Ascending aorta (tissue), 2 donors: ENCODE results near the gene AIFM3. TPM values are rescaled to one million over a fixed set of nuclear protein-coding genes. Genes with fewer than 3 reads are reported as not detected.

Source experiments
- DNase-seq, 2 donors: peaks; one replicate each; pipeline ENCODE4 v3.0.0-alpha.2; 2019; ENCODE audit warnings: low spot score in 2 of 2
- H3K27ac ChIP-seq, 2 donors: fragments of 200-600 bp; sonication (generic); one replicate each; pipeline ENCODE4 v1.5.1; 2016 to 2017; ENCODE audit warnings: mild to moderate bottlenecking in 1 of 2
- H3K27me3 ChIP-seq: fragments of 200-600 bp; sonication (generic); one replicate; pipeline ENCODE4 v1.5.1; 2017
- H3K36me3 ChIP-seq, 2 donors: fragments of 200-600 bp; sonication (generic); one replicate each; pipeline ENCODE4 v1.5.1; 2016
- H3K4me1 ChIP-seq, 2 donors: fragments of 200-600 bp; sonication (generic); one replicate each; pipeline ENCODE4 v1.5.1; 2016 to 2017; ENCODE audit warnings: mild to moderate bottlenecking in 1 of 2
- H3K4me3 ChIP-seq, 2 donors: fragments of 200-600 bp; sonication (generic); one replicate each; pipeline ENCODE4 v1.5.1; 2016 to 2017; ENCODE audit warnings: mild to moderate bottlenecking in 1 of 2
- H3K9me3 ChIP-seq, 2 donors: fragments of 200-600 bp; sonication (generic); one replicate each; pipeline ENCODE4 v1.5.1; 2016
- CTCF ChIP-seq, 3 experiments: fragments of 200-600 bp in 2 of 3; fragments of 450-650 bp in 1 of 3; sonication (generic) in 2 of 3; IDR thresholded peaks; one replicate each; pipeline ENCODE4 v1.5.1; 2016 to 2019; ENCODE audit warnings: antibody characterized with exemption in 3 of 3, mild to moderate bottlenecking in 1 of 3, moderate library complexity in 1 of 3
- intact Hi-C: fragments of 100-400 bp; cut with DNase I; formaldehyde crosslinking; loops from one replicate; pipeline ENCODE4 v1.15.1; 2023
- total RNA-seq: library from RNA; depleted of rRNA; stranded (reverse); fragments of >200 nt; gene quantifications from one replicate; pipeline ENCODE4 v1.1.0, GENCODE V29; 2016

The AIFM3 gene
- total RNA-seq, 1 donor from 2014 or later: not detected

GRCh38 chr22:20992056-20992442 is 25.0 kb downstream of the AIFM3 start:
- no peak for TF ChIP-seq CTCF (IDR thresholded peaks at IDR 0.05)
- Histone ChIP-seq H3K4me3 (no peak overlapping the region), H3K4me1 (no peaks in the 10 kb centered on the region), H3K9me3 (no peaks in the 10 kb centered on the region), H3K27ac (no peak overlapping the region), H3K36me3 (peaks cover 53 to 87% of the 10 kb centered on the region in 2 donors), H3K27me3 (no peaks in the 10 kb centered on the region)
- no peak for DNase-seq
- intact Hi-C loops: no loop called here

GRCh38 chr22:20992456-20993303 is 25.6 kb downstream of the AIFM3 start:
- Histone ChIP-seq H3K36me3 (peaks cover 47 to 86% of the 10 kb centered on the region in 2 donors), H3K4me1 (no peaks in the 10 kb centered on the region), H3K4me3 (no peak overlapping the region), H3K27me3 (no peaks in the 10 kb centered on the region), H3K27ac (no peak overlapping the region), H3K9me3 (no peaks in the 10 kb centered on the region)
- TF ChIP-seq CTCF (IDR thresholded peaks at IDR 0.05): no peak
- no peak for DNase-seq
- intact Hi-C loops: no loop called here

- Histone ChIP-seq H3K27ac (no peak overlapping the region), H3K9me3 (no peaks in the 10 kb centered on the region), H3K27me3 (no peaks in the 10 kb centered on the region), H3K4me3 (no peak overlapping the region), H3K36me3 (peaks cover 43 to 86% of the 10 kb centered on the region in 2 donors), H3K4me1 (no peaks in the 10 kb centered on the region)
- intact Hi-C loops: no loop called here
- TF ChIP-seq CTCF (IDR thresholded peaks at IDR 0.05): no peak
- no peak for DNase-seq
Measured at GRCh38 chr22:20993304-20994127, 26.5 kb downstream of the AIFM3 start.

- Histone ChIP-seq H3K4me1 (no peaks in the 10 kb centered on the region), H3K27me3 (no peaks in the 10 kb centered on the region), H3K36me3 (peaks cover 43 to 89% of the 10 kb centered on the region in 2 donors), H3K4me3 (no peak overlapping the region), H3K27ac (no peak overlapping the region), H3K9me3 (no peaks in the 10 kb centered on the region)
- intact Hi-C loops: no loop called here
- TF ChIP-seq CTCF (IDR thresholded peaks at IDR 0.05): no peak
- no peak for DNase-seq
Measured at GRCh38 chr22:20994128-20994901, 27.3 kb downstream of the AIFM3 start.

- DNase-seq: no peak
- H3K36me3 ChIP-seq: peaks cover 49 to 94% of the 10 kb centered on the region in 2 donors
- no peaks in the 10 kb centered on the region for H3K27me3 ChIP-seq
- intact Hi-C loops: no loop called here
- H3K4me3 ChIP-seq: no peak overlapping the region
- H3K27ac ChIP-seq: no peak overlapping the region
- TF ChIP-seq CTCF (IDR thresholded peaks at IDR 0.05): no peak
- no peaks in the 10 kb centered on the region for H3K9me3 ChIP-seq
- peaks cover 0 to 4% of the 10 kb centered on the region in 2 donors for H3K4me1 ChIP-seq
Measured at GRCh38 chr22:20994902-20995241, 27.8 kb downstream of the AIFM3 start.
